IMR-90 (cell line): ENCODE results near the gene PTBP1. TPM values are rescaled to one million over a fixed set of nuclear protein-coding genes. Genes with fewer than 3 reads are reported as not detected.

Experiments
- ATAC-seq: fragments of 200-7000 bp; cut with Tn5 transposase; 2 replicates; pipeline ENCODE4 v1.9.1; 2020; ENCODE audit warnings: low read depth, mild to moderate bottlenecking, moderate library complexity
- BruUV-seq: library from RNA; stranded (reverse); fragments of 400-500 nt; replicated peaks from 2 replicates; lab custom pipeline; 2021; lab: Mats Ljungman, UMichigan
- CTCF ChIA-PET: fragments of 300-600 bp; formaldehyde crosslinking; extraction: SDS; loops from one replicate; lab custom pipeline; 2021; ENCODE audit warnings: antibody characterized with exemption; lab: Yijun Ruan, JAX
- POLR2A ChIA-PET: fragments of 300-600 bp; sonication (Branson Sonifier 250); formaldehyde crosslinking; loops from one replicate; lab custom pipeline; 2022; ENCODE audit warnings: antibody characterized with exemption; ENCODE audit not compliant: unreplicated experiment; lab: Charles Lee
- DNase-seq: peaks from one replicate; pipeline ENCODE4 v3.0.0; 2013
- H2AFZ ChIP-seq: replicated peaks from 2 replicates; pipeline ENCODE3; 2013; ENCODE audit warnings: low read length, mild to moderate bottlenecking; ENCODE audit not compliant: poor library complexity
- H2AK5ac ChIP-seq: 2 replicates; pipeline ENCODE4 v1.6.1; 2013; ENCODE audit warnings: low read depth, low read length, inconsistent platforms
- H2AK9ac ChIP-seq: replicated peaks from 2 replicates; pipeline ENCODE3; 2013; ENCODE audit warnings: mild to moderate bottlenecking, low read depth, low read length, moderate library complexity; ENCODE audit not compliant: poor library complexity
- H2BK120ac ChIP-seq: 2 replicates; pipeline ENCODE4 v1.6.1; 2013; ENCODE audit warnings: low read depth, low read length, inconsistent platforms
- H2BK15ac ChIP-seq: 3 replicates; pipeline ENCODE4 v1.6.1; 2013; ENCODE audit warnings: low read depth, low read length, inconsistent platforms
- H2BK20ac ChIP-seq: 2 replicates; pipeline ENCODE4 v1.6.1; 2013; ENCODE audit warnings: low read depth, mild to moderate bottlenecking, inconsistent platforms, low read length, moderate library complexity
- H2BK5ac ChIP-seq: 2 replicates; pipeline ENCODE4 v1.6.1; 2013; ENCODE audit warnings: mild to moderate bottlenecking, low read depth, low read length, inconsistent platforms; ENCODE audit not compliant: poor library complexity, severe bottlenecking
- H3K14ac ChIP-seq: replicated peaks from 2 replicates; pipeline ENCODE4 v1.6.1; 2013; ENCODE audit warnings: low read depth, low read length, inconsistent platforms
- H3K18ac ChIP-seq: 2 replicates; pipeline ENCODE4 v1.6.1; 2013; ENCODE audit warnings: low read depth, low read length, control low read depth
- H3K23ac ChIP-seq: 2 replicates; pipeline ENCODE4 v1.6.1; 2013; ENCODE audit warnings: low read depth, low read length, inconsistent platforms
- H3K27ac ChIP-seq: 2 replicates; pipeline ENCODE4 v1.5.1; 2013; ENCODE audit warnings: mild to moderate bottlenecking, control low read depth, low read length; ENCODE audit not compliant: insufficient read depth
- H3K27me3 ChIP-seq: 2 replicates; pipeline ENCODE4 v1.6.1; 2013; ENCODE audit warnings: low read length; ENCODE audit not compliant: control insufficient read depth, insufficient read depth
- H3K36me3 ChIP-seq: 2 replicates; pipeline ENCODE4 v1.6.1; 2013; ENCODE audit warnings: low read length, mixed read lengths; ENCODE audit not compliant: control insufficient read depth, insufficient read depth
- H3K4ac ChIP-seq: 2 replicates; pipeline ENCODE4 v1.6.1; 2013; ENCODE audit warnings: low read depth, low read length, inconsistent platforms
- H3K4me1 ChIP-seq: 2 replicates; pipeline ENCODE4 v1.6.1; 2013; ENCODE audit warnings: low read length, mixed read lengths; ENCODE audit not compliant: control insufficient read depth, insufficient read depth
- H3K4me2 ChIP-seq: 2 replicates; pipeline ENCODE4 v1.6.1; 2013; ENCODE audit warnings: low read depth, mild to moderate bottlenecking, control low read depth, low read length, moderate library complexity
- H3K4me3 ChIP-seq: 2 replicates; pipeline ENCODE4 v1.5.1; 2013; ENCODE audit warnings: low read depth, mild to moderate bottlenecking, control low read depth, low read length, moderate library complexity; ENCODE audit not compliant: insufficient read depth
- H3K56ac ChIP-seq: 2 replicates; pipeline ENCODE4 v1.6.1; 2013; ENCODE audit warnings: low read length, inconsistent platforms; ENCODE audit not compliant: insufficient read depth; ENCODE audit errors: extremely low read depth
- H3K79me1 ChIP-seq, 2 experiments: 2 replicates each; pipeline ENCODE4 v1.6.1; 2013; ENCODE audit warnings: low read length in 2 of 2, inconsistent platforms in 1 of 2, low read depth in 1 of 2
- H3K9ac ChIP-seq: 2 replicates; pipeline ENCODE4 v1.6.1; 2013; ENCODE audit warnings: low read depth, low read length, control low read depth
- H3K9me1 ChIP-seq: 2 replicates; pipeline ENCODE4 v1.6.1; 2013; ENCODE audit warnings: low read length, inconsistent platforms; ENCODE audit not compliant: insufficient read depth
- H3K9me3 ChIP-seq: 2 replicates; pipeline ENCODE4 v1.6.1; 2013; ENCODE audit warnings: low read length; ENCODE audit not compliant: control insufficient read depth, insufficient read depth
- H4K20me1 ChIP-seq: 2 replicates; pipeline ENCODE4 v1.6.1; 2013; ENCODE audit warnings: low read length, inconsistent platforms; ENCODE audit not compliant: insufficient read depth
- H4K5ac ChIP-seq: 2 replicates; pipeline ENCODE4 v1.6.1; 2013; ENCODE audit warnings: mild to moderate bottlenecking, low read depth, low read length, control low read depth
- H4K8ac ChIP-seq, 2 experiments: 2 replicates each; pipeline ENCODE4 v1.6.1; 2013; ENCODE audit warnings: low read depth in 2 of 2, low read length in 2 of 2, control low read depth in 1 of 2, inconsistent platforms in 1 of 2
- H4K91ac ChIP-seq: 2 replicates; pipeline ENCODE4 v1.6.1; 2013; ENCODE audit warnings: low read depth, low read length, inconsistent platforms; ENCODE audit not compliant: insufficient read depth
- BHLHE40 ChIP-seq: fragments of 150-350 bp; IDR thresholded peaks from 2 replicates; pipeline ENCODE4 v1.6.1; 2016; ENCODE audit warnings: mild to moderate bottlenecking, low read depth, low read length
- CEBPB ChIP-seq: IDR thresholded peaks from 2 replicates; pipeline ENCODE4 v1.6.1; 2012; ENCODE audit warnings: low read depth, low read length, improper control_type of control experiment
- MAFK ChIP-seq: IDR thresholded peaks from 2 replicates; pipeline ENCODE4 v1.6.1; 2012; ENCODE audit warnings: low read depth, low read length, improper control_type of control experiment
- MAZ ChIP-seq: IDR thresholded peaks from 2 replicates; pipeline ENCODE4 v1.6.1; 2012; ENCODE audit warnings: low read depth, mild to moderate bottlenecking, low read length, improper control_type of control experiment, moderate library complexity, borderline replicate concordance
- MXI1 ChIP-seq: IDR thresholded peaks from 2 replicates; pipeline ENCODE4 v1.6.1; 2012; ENCODE audit warnings: low read depth, mild to moderate bottlenecking, low read length, moderate library complexity, borderline replicate concordance
- NFE2L2 ChIP-seq: fragments of 150-350 bp; IDR thresholded peaks from 2 replicates; pipeline ENCODE4 v1.6.1; 2016; ENCODE audit warnings: low read depth, mild to moderate bottlenecking, low read length
- POLR2A ChIP-seq: IDR thresholded peaks from 2 replicates; pipeline ENCODE4 v1.6.1; 2012; ENCODE audit warnings: mild to moderate bottlenecking, low read depth, low read length
- RAD21 ChIP-seq: IDR thresholded peaks from 2 replicates; pipeline ENCODE4 v1.6.1; 2012; ENCODE audit warnings: low read length, improper control_type of control experiment
- RCOR1 ChIP-seq: IDR thresholded peaks from 2 replicates; pipeline ENCODE4 v1.6.1; 2012; ENCODE audit warnings: mild to moderate bottlenecking, low read length, improper control_type of control experiment; ENCODE audit not compliant: insufficient replicate concordance
- RFX5 ChIP-seq: IDR thresholded peaks from 2 replicates; pipeline ENCODE4 v1.8.0; 2012; ENCODE audit warnings: low read depth, mild to moderate bottlenecking, low read length, moderate library complexity
- SMC3 ChIP-seq: fragments of 150-350 bp; IDR thresholded peaks from 2 replicates; pipeline ENCODE4 v1.6.1; 2016; ENCODE audit warnings: low read depth, mild to moderate bottlenecking, antibody characterized with exemption, low read length, moderate library complexity
- WGBS, 2 experiments: methylation state at CpG; one replicate each; pipeline versions ENCODE4 v1.1.5 to v1.1.7; 2013; ENCODE audit warnings: missing lambda C conversion rate in 2 of 2; ENCODE audit not compliant: insufficient read length in 1 of 2; ENCODE audit errors: extremely low coverage in 2 of 2; 5-methylcytosine and 5-hydroxymethylcytosine counted together
- dilution Hi-C: fragments of 300-500 bp; cut with HindIII; formaldehyde crosslinking; loops from one replicate; pipeline ENCODE4 v1.14.3; 2018; ENCODE audit warnings: low sequenced_read_pairs; ENCODE audit not compliant: unreplicated experiment
- in situ Hi-C: fragments of 300-500 bp; cut with MboI; formaldehyde crosslinking; loops from 3 replicates; pipeline ENCODE4 v1.14.3; 2019; ENCODE audit warnings: low sequenced_read_pairs, inconsistent platforms, mixed read lengths
- intact Hi-C: fragments of 100-400 bp; cut with micrococcal nuclease; formaldehyde crosslinking; loops from 2 replicates; pipeline ENCODE4 v1.10.0; 2022
- polyA plus RNA-seq, 3 experiments: library from polyadenylated mRNA; depleted of rRNA; stranded (reverse); fragments of >200 nt; gene quantifications; 2 replicates each; pipeline ENCODE4 v1.2.3, GENCODE V29; 2012; ENCODE audit warnings: low replicate concordance in 1 of 3
- total RNA-seq: library from RNA; depleted of rRNA; stranded (reverse); fragments of >200 nt; gene quantifications from 2 replicates; pipeline ENCODE4 v1.2.3, GENCODE V29; 2012
- TF ChIP-seq, protein P1 (sequence below): fragments of 150-350 bp; IDR thresholded peaks from 2 replicates; pipeline ENCODE4 v1.6.1; 2016; ENCODE audit warnings: low read depth, mild to moderate bottlenecking, low read length, moderate library complexity, borderline replicate concordance
- TF ChIP-seq, protein P2 (sequence below): fragments of 150-350 bp; IDR thresholded peaks from 2 replicates; pipeline ENCODE4 v1.6.1; 2017; ENCODE audit warnings: mild to moderate bottlenecking, antibody characterized with exemption, low read length, low read depth
- TF ChIP-seq, protein P3 (sequence below): conservative IDR thresholded peaks from 2 replicates; pipeline ENCODE4 v1.5.1; 2012; ENCODE audit warnings: mild to moderate bottlenecking, low read depth, low read length, improper control_type of control experiment

Gene PTBP1
- total and polyA plus RNA-seq, 2 of the 4 experiments (the other 2 are of a cell fraction) = 146 to 269 TPM

DNA sequence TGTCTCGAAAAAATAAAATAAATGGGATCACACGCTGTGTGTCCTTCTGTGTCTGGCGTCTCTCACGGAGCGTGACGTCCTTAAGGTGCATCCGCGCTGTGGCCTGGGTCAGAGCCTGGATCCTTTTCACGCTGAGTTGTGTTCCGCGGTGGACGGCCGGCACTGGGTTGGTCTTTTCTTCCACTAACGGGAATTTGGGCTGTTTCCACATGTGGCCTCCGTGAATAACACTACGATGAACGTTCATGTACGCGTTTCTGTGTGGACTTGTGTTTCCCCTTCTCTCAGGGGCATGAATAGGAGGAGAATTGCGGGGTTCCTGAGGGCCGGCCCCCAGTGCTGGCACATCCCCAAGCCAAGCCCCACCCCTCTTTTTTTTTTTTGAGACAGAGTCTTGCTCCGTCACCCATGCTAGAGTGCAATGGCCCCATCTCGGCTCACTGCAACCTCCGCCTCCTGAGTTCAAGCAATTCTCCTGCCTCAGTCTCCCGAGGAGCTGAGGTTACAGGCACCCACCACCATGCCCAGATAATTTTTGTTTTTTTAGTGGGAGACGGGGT is 6.2 kb upstream of the PTBP1 start:
- H3K9me3 ChIP-seq = no peaks in the 10 kb centered on the region
- peaks cover 2% of the 10 kb centered on the region; the same call in 1 of the 2 replicates for H3K4me1 ChIP-seq
- no peak overlapping the region for H2BK20ac ChIP-seq
- H3K27ac ChIP-seq = no peak overlapping the region
- H3K79me1 ChIP-seq = peaks cover 0 to 2% of the 10 kb centered on the region in 2 experiments; a peak in 1 of 4 replicates
- in situ Hi-C loops = no loop called here
- no peak overlapping the region for H3K23ac ChIP-seq
- H4K91ac ChIP-seq = no peak overlapping the region
- H3K4me2 ChIP-seq = no peak overlapping the region
- H2BK5ac ChIP-seq = no peak overlapping the region
- no peak for ATAC-seq
- H4K8ac ChIP-seq = no peak overlapping the region
- H3K36me3 ChIP-seq = no peaks in the 10 kb centered on the region
- no peaks in the 10 kb centered on the region for H4K20me1 ChIP-seq
- no peak overlapping the region for H2BK120ac ChIP-seq
- H3K4ac ChIP-seq = no peak overlapping the region
- no peak overlapping the region for H3K9ac ChIP-seq
- H2AK9ac ChIP-seq = no peak overlapping the region
- no peak overlapping the region for H3K4me3 ChIP-seq
- dilution Hi-C loops = no loop called here
- DNase-seq = no peak
- no peaks in the 10 kb centered on the region for H3K27me3 ChIP-seq
- POLR2A ChIA-PET = no interaction called here
- TF ChIP-seq, protein P1, sequence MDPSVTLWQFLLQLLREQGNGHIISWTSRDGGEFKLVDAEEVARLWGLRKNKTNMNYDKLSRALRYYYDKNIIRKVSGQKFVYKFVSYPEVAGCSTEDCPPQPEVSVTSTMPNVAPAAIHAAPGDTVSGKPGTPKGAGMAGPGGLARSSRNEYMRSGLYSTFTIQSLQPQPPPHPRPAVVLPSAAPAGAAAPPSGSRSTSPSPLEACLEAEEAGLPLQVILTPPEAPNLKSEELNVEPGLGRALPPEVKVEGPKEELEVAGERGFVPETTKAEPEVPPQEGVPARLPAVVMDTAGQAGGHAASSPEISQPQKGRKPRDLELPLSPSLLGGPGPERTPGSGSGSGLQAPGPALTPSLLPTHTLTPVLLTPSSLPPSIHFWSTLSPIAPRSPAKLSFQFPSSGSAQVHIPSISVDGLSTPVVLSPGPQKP = no peak
- TF ChIP-seq POLR2A (no peak), NFE2L2 (no peak), RFX5 (no peak), SMC3 (no peak), BHLHE40 (no peak), MAFK (no peak), MXI1 (no peak), CEBPB (no peak), RCOR1 (no peak), RAD21 (no peak), MAZ (no peak)
- TF ChIP-seq, protein P2, sequence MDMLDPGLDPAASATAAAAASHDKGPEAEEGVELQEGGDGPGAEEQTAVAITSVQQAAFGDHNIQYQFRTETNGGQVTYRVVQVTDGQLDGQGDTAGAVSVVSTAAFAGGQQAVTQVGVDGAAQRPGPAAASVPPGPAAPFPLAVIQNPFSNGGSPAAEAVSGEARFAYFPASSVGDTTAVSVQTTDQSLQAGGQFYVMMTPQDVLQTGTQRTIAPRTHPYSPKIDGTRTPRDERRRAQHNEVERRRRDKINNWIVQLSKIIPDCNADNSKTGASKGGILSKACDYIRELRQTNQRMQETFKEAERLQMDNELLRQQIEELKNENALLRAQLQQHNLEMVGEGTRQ = no peak
- TF ChIP-seq, protein P3, sequence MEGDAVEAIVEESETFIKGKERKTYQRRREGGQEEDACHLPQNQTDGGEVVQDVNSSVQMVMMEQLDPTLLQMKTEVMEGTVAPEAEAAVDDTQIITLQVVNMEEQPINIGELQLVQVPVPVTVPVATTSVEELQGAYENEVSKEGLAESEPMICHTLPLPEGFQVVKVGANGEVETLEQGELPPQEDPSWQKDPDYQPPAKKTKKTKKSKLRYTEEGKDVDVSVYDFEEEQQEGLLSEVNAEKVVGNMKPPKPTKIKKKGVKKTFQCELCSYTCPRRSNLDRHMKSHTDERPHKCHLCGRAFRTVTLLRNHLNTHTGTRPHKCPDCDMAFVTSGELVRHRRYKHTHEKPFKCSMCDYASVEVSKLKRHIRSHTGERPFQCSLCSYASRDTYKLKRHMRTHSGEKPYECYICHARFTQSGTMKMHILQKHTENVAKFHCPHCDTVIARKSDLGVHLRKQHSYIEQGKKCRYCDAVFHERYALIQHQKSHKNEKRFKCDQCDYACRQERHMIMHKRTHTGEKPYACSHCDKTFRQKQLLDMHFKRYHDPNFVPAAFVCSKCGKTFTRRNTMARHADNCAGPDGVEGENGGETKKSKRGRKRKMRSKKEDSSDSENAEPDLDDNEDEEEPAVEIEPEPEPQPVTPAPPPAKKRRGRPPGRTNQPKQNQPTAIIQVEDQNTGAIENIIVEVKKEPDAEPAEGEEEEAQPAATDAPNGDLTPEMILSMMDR = no peak
- no peaks in the 10 kb centered on the region for H3K9me1 ChIP-seq
- 92% methylated on average over 9 of the region's 26 CpGs; no CpG with 5 or more reads in 1 of the 2 experiments for whole genome bisulfite sequencing, 2 experiments
- CTCF ChIA-PET = no interaction called here
- no peak overlapping the region for H3K18ac ChIP-seq
- no TSS peak for BruUV-seq
- H3K56ac ChIP-seq = no peak overlapping the region; the same call in 1 of the 2 replicates
- H2AFZ ChIP-seq = peak overlapping the region; percentile 32
- H2BK15ac ChIP-seq = no peak overlapping the region
- intact Hi-C loops = no loop called here
- no peak overlapping the region for H4K5ac ChIP-seq
- no peak overlapping the region for H2AK5ac ChIP-seq
- H3K14ac ChIP-seq = no peak overlapping the region
